ENCODE results near the gene HSPD1.
A peak's percentile ranks its signal among the peaks of the same experiment; 100 is the strongest.

HSPD1 gene

GRCh38 chr2:197499594-197500502 is at the start of gene HSPD1, which contains the start of gene HSPE1:
Gene HSPD1 (minus strand): TSS chr2:197499840. CDS start chr2:197498848, 992 bp downstream.
Gene HSPE1 (plus strand): TSS chr2:197500379. CDS start chr2:197500437, 58 bp downstream.
- peak; percentile 97 for DNase-seq (ENCODE audit: low read depth, low spot score)

GRCh38 chr2:197548582-197548981 is 48.9 kb upstream of the HSPD1 start:
- DNase-seq (ENCODE audit: low read depth, low spot score) = no peak

- no peak for DNase-seq (ENCODE audit: low read depth, low spot score)
These were observed 47.7 kb upstream of the HSPD1 start for GRCh38 chr2:197547163-197547900.

- no peak for DNase-seq (ENCODE audit: low read depth, low spot score)
These were observed 43.6 kb upstream of the HSPD1 start for GRCh38 chr2:197543206-197543605.

GRCh38 chr2:197539734-197540133 is 40.1 kb upstream of the HSPD1 start:
- no peak for DNase-seq (ENCODE audit: low read depth, low spot score)

- DNase-seq (ENCODE audit: low read depth, low spot score) = no peak
These were observed 38.8 kb upstream of the HSPD1 start for GRCh38 chr2:197538412-197538811.

- no peak for DNase-seq (ENCODE audit: low read depth, low spot score)
These were observed 17.5 kb upstream of the HSPD1 start for GRCh38 chr2:197517150-197517549.

- DNase-seq (ENCODE audit: low read depth, low spot score) = no peak
These were observed 16.7 kb upstream of the HSPD1 start for GRCh38 chr2:197516393-197516761.

GRCh38 chr2:197515739-197516392 is 16.2 kb upstream of the HSPD1 start, which contains the start of gene MOB4:
Gene MOB4 (plus strand): TSS chr2:197516066. CDS start chr2:197516087, 21 bp downstream.
- DNase-seq (ENCODE audit: low read depth, low spot score) = peak; percentile 74

- no peak for DNase-seq (ENCODE audit: low read depth, low spot score)
These were observed 15.7 kb upstream of the HSPD1 start for GRCh38 chr2:197515315-197515738.

GRCh38 chr2:197514754-197515153 is 15.1 kb upstream of the HSPD1 start:
- no peak for DNase-seq (ENCODE audit: low read depth, low spot score)

- no peak for DNase-seq (ENCODE audit: low read depth, low spot score)
These were observed 14.3 kb upstream of the HSPD1 start for GRCh38 chr2:197513915-197514314.

GRCh38 chr2:197506658-197507057 is 7.0 kb upstream of the HSPD1 start:
- DNase-seq (ENCODE audit: low read depth, low spot score) = no peak

- DNase-seq (ENCODE audit: low read depth, low spot score) = no peak
These were observed 4.9 kb upstream of the HSPD1 start for GRCh38 chr2:197504512-197504911.

- no peak for DNase-seq (ENCODE audit: low read depth, low spot score)
These were observed 4.4 kb upstream of the HSPD1 start for GRCh38 chr2:197504000-197504399.

- no peak for DNase-seq (ENCODE audit: low read depth, low spot score)
These were observed 3.0 kb upstream of the HSPD1 start for GRCh38 chr2:197502685-197503084.

- no peak for DNase-seq (ENCODE audit: low read depth, low spot score)
These were observed 2.6 kb upstream of the HSPD1 start for GRCh38 chr2:197502201-197502600.

GRCh38 chr2:197500503-197501131 is 977 bp upstream of the HSPD1 start:
- DNase-seq (ENCODE audit: low read depth, low spot score) = no peak

- DNase-seq (ENCODE audit: low read depth, low spot score) = no peak
These were observed 575 bp downstream of the HSPD1 start for GRCh38 chr2:197498937-197499593.

- no peak for DNase-seq (ENCODE audit: low read depth, low spot score)
These were observed 1.3 kb downstream of the HSPD1 start for GRCh38 chr2:197498235-197498936.
